ENCODE results near the gene IQGAP2.
A peak's percentile ranks its signal among the peaks of the same experiment; 100 is the strongest.

IQGAP2 gene

DNA sequence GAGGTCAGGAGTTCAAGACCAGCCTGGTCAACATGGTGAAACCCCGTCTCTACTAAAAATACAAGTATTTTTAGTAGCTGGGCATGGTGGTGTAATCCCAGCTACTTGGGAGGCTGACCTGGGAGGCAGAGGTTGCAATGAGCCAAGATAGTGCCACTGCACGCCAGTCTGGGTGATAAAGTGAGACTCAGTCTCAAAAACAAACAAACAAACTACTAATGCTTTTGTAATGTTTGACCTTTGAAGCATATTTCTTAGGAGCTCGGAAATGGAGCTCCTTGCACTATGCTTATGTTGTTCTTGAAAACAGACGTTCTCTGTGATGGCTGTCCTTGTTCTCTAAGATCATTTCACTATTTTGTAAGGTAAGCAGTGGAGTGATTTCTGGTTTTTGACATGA lies 214.1 kb downstream of the IQGAP2 start:
- DNase-seq = no peak

- DNase-seq = no peak
Observed at GRCh38 chr5:76617675-76618074, 214.6 kb downstream of the IQGAP2 start.

- no peak for DNase-seq
Observed at GRCh38 chr5:76620166-76620565, 217.1 kb downstream of the IQGAP2 start.

DNA sequence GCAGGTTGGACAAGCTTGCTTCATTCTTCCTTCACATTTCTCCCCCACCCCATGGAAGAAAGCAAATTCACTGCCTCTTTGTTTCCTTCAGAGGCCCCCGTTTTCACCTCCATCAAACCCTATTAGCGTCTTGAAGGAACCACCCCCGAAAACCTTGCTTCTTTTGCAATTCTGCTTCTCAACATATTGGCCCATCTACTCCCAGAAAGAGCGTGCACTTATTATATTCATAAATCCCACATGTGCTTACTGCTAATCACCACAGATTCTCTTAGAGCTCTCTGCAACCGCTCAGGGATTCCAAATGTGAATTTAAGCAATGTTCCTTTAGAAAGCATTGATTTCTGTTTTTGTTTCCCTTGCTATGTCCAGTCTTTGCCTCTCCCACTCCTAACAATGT lies 219.0 kb downstream of the IQGAP2 start:
- DNase-seq = no peak

GRCh38 chr5:76622973-76623596 lies 220.0 kb downstream of the IQGAP2 start, which contains the start of gene F2RL2:
F2RL2 (minus strand) TSS chr5:76623403; CDS start chr5:76623230, 173 bp downstream.
- DNase-seq = no peak

DNA sequence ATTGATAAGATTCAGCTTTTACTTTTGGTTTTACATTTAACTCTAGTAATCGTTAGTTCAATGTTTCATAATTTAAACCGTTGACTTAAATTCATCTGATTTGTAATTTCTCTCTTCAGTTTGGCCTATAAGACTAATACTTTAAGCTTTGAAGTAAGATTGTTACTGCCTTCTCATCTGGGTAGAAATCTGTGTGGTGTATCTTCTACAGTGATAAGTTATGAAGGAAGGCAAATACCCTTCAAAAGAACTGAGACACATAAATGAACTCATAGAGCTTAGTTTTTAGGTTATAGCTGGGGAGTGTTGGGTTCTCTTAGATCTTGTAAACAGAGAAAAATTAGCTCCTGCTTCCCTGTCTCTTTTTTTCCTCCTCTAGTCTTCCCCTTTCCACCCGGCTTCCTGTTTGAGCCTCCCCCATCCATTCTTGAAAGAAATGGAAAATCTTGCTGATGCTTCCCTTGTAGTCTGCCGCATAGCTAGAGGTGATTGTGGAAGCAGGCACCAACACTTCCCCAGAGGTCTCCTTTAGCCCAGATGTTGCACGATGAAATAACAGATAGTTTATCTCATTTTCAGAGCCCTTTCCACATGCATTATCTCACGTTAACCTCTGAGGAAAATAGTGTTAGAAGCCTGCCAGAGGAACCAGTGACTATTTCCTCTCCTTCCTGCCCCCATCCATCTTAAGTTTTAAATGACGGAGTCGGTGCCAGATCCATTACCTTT lies 222.2 kb downstream of the IQGAP2 start:
- DNase-seq = no peak

GRCh38 chr5:76626738-76627137 lies 223.7 kb downstream of the IQGAP2 start:
- DNase-seq = no peak

DNA sequence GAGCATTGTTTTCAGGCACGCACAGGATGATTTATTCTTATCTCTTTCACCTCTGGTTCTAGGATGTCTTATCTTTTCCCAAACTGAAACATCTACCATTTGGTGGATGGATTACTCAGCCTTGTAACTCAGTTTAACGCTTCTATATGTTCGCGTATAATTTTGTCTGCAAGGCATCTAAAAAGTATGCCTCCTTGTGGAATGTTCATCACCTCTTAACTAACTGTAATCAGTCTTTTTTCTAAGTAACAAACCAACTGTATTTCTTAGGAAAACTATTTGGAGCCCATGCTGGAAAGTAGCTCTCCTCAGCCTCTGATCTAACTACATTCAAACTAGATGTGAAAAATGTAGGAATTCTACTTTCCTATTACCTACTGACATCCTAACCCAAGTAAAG lies 231.6 kb downstream of the IQGAP2 start:
- DNase-seq = no peak

DNA sequence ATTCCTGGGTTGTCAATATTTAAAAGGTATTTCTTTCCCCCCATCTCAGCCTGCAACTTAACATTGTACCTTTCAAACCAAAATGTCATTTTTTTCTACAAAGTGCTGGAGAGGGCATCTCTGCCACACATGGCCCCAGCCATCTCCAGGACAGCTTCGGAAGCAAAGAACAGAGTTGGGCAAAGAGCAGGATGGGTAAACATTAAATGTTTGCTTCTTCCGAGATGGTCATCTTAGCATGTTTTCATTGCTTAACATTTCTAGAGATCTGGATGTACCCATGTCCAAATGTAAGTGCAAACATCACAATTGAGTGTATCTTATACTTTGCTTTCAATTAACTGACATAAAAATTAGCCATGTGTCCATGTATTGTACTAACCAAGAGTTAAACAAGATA lies 234.4 kb downstream of the IQGAP2 start:
- DNase-seq = no peak

DNA sequence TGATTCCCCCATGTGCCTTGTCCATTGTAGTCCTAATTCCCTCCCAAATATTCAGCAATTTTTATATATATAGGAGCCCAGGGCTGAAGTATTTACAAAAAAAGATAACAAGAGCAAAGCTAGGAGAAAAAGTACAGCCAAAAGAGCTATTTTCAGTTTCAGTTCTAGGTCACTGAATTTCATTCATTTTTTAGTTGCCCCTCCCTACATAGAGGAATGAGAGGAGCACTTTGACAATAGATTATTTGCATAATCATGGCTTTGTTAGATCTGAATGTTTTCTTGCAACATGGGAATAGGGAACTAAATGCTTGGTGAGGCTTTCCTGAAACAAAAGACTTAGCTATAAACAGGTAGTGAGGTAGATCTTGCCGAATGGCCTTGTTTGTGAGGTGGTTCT lies 235.4 kb downstream of the IQGAP2 start:
- DNase-seq = no peak

DNA sequence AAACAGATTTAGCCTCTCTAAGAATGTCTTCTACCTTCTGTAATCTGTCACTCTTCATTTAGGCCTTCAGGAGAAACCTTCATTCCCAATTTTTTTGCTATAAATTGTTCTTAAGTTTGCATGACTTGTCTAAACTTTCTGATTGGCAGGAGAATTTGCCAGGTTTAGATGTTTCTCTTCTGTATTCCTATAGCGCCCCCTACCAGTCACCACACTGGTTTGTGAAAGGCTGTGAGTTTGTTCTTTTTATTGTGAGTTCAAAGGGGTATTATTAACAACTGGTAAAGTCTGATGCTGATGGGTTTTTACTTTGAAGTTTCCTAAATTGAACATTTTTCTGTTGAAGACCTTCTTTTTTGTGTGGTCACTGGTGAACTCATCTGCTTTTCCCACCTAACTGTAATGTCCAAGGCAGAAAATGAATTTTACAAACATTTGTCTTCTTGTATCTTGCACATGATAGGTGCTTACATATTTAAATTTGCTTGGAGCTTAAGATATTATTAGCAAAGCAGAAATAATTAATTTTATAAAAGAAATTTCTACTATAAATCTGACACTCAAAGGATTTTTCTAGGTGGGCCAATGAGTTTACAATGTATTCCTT lies 238.5 kb downstream of the IQGAP2 start:
- peak; percentile 36 for DNase-seq

GRCh38 chr5:76642390-76643040 lies 239.4 kb downstream of the IQGAP2 start:
- no peak for DNase-seq

DNA sequence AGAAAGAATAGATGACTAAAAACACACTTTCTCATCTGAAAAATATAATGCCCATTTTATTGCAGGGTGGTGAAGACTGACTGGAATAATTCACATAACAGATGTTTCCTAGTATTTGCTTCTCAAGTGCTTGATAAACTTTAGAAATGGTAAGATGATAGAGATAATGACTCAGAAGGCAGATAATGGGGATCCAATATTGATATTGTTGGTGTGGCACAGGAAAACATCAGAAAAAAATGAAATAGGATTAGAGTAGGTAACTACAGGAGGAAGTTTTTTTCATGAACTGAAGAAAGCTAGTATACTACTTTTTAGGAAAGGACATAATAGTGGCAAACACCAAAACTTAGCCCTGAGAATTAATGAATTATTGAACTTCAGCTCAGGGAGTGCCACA lies 240.3 kb downstream of the IQGAP2 start:
- DNase-seq = no peak

- no peak for DNase-seq
Observed at GRCh38 chr5:76649140-76649539, 246.1 kb downstream of the IQGAP2 start.

- no peak for DNase-seq
Observed at GRCh38 chr5:76652809-76653414, 249.8 kb downstream of the IQGAP2 start.

DNA sequence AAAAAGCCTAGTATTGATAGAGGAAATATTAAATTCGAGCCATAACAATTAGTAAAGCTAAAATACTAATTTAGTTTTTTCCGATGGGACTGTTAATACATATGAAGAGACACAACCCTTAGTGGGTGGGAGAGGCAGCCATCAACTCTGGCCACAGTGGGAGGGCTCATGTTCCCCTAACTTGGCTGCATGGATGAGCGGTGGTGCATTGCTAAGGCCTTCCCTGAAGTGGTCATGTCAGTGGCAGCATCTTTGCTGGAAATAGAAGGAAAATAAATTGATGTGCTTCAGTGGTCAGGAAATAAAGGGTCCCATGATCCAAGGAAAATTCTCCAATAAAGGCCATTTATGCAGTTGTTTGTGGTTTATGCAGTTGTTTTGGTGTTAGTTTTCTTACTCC lies 254.0 kb downstream of the IQGAP2 start:
- DNase-seq = no peak

DNA sequence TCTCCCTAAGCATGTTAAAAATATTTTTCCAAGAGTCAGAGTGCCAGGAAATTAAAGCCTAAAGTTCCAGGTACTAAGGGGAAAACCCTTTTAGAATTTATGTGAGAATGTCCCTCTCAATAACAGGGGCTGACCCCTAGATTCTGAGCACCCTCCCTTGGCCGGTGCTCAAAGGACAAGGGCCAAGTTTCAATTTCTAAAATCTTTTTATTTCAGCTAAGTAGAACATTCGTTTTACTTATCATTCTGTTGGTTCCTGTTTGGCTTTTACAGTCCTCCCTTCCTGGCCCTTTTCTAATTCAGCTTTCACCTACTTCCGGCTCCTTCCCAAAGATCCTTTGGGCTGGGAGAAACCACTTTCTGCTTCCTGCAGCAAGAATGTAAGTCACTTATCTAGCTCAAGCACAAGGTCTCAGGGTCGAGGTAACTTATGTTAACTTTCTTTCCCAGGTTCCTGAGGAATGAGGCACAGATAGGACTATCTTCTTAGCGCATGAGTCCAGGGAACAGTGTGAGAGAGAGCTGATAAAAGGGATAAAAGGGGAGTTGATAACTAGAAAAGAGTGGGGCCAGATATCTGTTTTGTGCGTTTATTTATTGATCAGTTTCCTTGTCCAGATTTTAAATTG lies 254.7 kb downstream of the IQGAP2 start:
- no peak for DNase-seq

DNA sequence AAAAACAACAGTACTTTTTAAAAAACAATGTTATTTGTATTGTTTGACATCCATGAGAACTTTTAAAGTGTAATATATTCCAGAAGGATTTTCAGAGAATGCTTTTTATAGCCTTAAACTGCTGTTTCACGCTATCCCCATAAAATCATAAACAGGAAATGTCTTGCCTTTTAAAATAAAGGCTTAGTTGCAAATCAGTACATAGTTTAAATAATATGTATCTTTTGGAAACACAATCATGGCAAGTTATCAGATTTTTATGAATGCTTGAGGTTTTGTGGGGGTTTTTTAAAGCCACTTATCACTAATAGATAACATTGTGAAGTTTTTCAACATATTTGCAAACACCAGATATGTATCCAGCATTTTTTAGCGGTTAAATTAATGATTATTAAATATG lies 257.3 kb downstream of the IQGAP2 start:
- DNase-seq = no peak

DNA sequence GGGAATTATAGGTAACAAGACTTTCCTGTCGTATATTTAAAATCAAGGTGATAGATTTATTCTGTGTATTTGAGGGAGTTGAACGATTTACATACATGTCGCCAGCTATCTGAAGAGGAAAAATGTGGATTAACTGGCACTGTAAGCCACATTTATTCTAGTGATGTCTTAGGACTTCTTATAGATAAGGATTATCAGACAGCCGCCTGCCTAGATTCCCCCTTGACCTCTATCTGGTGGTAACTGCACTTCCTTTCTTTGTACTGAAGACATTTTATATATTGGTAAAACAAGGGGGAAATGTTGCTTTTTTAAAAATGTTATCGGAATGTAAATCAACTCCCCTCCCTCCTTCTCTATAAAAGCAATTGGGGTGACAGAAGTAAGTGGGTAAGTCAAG lies 259.4 kb downstream of the IQGAP2 start:
- no peak for DNase-seq

GRCh38 chr5:76663573-76663972 lies 260.5 kb downstream of the IQGAP2 start:
- no peak for DNase-seq

DNA sequence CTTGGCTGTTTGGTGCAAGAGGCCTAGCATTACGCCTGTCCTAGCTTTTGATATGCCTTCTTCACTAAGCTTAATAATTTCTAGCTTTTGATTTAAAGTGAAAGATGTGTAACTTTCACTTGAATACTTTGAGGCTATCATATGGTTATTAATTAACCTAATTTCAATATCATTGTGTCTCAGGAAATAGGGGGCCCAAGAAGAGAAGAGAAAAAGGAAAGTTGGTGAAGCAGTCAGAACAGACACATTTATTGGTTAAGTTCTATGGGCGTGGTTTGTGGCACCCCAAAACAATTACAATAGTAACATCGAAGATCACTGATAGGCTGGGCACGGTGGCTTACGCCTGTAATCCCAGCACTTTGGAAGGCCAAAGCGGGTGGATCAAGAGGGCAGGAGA lies 261.0 kb downstream of the IQGAP2 start:
- no peak for DNase-seq

- DNase-seq = no peak
Observed at GRCh38 chr5:76667495-76667894, 264.4 kb downstream of the IQGAP2 start.

GRCh38 chr5:76669245-76669644 lies 266.2 kb downstream of the IQGAP2 start:
- DNase-seq = no peak

Data from CD4-positive, alpha-beta T cell treated with Interleukin-15 for 1 hour (primary cell).